Metanephros (tissue), 1 donor: ENCODE results near the gene ZNF581. TPM values are rescaled to one million over a fixed set of nuclear protein-coding genes. Genes with fewer than 3 reads are reported as not detected.

Experiments used
- total RNA-seq: library from RNA; depleted of rRNA; stranded (reverse); fragments of >200 nt; gene quantifications from one replicate; pipeline ENCODE4 v1.2.3, GENCODE V29; 2014

ZNF581 gene, protein sequence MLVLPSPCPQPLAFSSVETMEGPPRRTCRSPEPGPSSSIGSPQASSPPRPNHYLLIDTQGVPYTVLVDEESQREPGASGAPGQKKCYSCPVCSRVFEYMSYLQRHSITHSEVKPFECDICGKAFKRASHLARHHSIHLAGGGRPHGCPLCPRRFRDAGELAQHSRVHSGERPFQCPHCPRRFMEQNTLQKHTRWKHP
- total RNA-seq, result 26.9 TPM

DNA sequence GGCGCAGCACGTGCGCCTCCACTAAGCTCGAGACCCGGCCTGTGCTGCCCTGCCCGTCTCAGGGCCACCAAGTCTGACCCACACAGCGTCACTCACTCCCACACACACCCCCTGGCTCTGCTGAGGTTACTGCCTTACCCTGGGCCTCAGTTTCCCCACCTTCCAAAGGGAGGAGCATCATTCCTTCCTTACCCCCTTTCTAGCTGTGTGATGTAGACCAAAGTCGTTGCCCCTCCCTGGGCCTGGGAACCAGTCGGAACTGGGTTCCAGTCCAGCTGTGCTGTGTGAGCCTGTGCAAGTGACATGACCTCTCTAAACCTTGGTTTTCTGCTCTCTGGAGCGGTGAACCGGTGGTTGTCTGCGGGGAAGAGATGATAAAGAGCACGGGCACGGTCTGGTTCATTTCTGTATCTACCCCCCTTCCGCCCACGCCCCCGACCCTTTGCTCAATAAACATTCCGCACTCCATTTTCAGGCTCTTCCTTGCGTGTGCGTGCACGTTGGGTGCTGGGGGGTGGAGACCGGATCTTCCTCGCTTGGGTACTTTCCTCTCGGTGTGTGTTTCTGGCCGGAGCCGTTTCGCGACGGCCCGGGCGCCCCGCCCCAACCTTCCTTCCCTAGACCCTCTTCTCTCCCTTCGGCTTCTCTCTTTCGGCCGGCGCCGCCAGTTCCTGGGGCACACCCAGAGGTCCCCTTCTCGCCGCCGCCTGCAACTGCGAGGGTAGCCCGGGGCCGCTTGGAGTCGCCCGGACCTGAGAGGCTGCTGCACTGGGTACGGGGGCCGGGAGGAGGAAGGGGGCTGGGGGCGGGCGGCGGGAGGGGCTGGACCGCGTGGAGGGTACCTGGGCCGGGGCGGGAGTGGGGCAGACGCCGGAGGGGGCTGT is at the start of gene ZNF581:
ZNF581 (plus strand) TSS at position 647 of the 884 bp plus-strand sequence. CDS start 923 bp downstream, outside the sequence.

DNA sequence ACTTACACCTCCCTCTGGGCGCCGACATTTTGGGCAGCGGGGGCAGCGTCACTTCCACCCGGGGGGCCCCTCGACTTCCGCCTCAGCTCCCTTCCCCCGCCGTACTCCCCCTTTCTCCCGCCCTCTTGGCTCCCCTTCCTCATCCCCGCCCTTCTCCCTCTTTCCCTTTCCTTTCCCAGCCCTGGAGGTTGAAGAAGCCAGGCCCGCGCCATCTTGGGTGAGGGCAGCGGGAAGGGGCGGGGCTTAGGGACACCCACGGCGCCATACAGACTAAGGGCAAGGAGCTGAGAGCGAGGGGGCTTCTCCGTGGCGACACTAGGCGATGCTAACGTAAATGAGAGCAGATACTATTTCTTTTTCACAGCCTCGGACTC is 44.0 kb upstream of the ZNF581 start, which contains the start of gene FIZ1:
FIZ1 (minus strand) TSS at position 50 of the 374 bp plus-strand sequence. CDS start 1,652 bp downstream, outside the sequence.

DNA sequence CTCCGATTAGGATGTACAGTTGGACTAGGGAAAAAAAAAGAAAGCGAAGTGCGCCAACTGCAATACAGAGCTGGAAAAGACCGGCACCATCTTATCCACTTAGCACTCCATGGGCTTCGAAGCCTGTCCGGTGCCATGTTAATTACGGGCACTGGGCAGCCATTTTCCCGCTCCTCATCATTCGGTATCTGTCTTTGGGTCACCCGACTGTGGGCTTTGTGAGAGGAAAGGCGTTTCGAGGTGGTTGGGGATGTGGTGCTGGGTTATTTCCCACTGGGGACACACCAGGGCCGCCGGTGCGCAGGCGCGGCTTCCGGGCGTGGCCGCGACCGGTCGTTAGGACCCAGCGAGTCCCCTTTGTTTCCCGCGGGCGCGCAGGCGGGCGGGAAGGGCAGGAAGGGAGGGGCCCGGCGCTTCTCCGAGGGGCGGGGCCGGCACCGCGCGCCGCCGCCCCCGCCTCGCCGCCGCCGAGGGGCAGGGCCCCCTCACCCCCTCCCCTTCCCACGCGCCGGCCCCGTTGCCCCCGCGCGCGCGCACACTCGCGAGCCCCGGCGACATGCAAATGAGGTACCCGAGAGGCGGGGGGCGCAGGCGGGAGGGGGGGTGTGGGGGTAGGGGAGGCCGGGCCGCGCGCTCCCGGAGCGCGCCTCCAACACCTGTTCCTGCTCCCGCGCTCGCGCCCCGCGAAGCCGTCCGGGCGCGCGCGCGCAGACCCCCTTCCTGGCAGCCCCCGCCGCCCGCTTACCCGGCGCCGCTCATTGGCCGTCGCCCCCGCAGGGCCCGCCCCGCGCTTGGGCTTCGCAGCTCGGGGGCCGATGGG is 43.4 kb upstream of the ZNF581 start, which contains the start of gene ZNF524:
ZNF524 (plus strand) TSS at position 447 of the 820 bp plus-strand sequence. CDS start 1,825 bp downstream, outside the sequence.

DNA sequence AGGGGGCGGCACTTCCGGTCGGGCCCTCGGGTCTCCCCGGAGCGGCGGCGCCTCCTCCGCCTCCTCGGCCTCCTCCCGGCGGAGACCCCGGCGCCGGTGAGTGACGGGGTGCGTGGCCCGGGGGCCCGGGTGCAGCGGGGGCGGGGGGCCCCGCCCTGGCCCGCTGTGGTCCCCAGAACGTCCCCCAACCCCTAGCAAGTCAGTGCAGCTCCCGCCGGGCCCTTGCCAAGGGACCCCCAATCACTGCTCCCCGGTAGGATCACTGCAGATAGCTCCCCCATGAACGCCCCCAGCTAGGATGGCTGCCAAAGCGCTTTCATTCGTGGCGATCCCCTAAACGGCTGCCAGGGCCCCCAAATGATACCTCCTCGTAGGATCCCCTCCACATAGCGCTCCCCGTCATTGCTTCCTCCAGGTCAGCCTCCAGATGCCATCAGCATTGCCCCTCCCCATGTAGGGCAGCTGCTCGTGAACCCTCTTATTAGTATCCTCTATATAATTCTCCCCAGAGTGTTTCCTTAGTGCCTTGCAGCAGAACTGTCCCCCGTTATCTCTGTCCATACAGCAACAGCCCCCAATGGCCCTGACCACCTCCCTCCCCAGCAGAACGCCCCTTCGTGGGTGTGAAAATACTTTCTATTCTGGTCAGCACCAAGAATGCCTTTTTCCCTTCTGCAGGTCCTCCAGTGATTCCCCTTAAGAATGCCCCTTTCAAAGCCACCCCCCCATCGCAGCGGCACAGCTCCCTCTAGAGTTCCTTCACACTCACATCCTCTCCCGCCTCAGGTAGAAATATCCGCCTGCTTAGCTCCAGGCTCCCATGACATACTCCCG is 37.6 kb upstream of the ZNF581 start, which contains the start of gene ZNF865:
ZNF865 (plus strand) TSS at position 11 of the 834 bp plus-strand sequence. CDS start 7,972 bp downstream, outside the sequence.

DNA sequence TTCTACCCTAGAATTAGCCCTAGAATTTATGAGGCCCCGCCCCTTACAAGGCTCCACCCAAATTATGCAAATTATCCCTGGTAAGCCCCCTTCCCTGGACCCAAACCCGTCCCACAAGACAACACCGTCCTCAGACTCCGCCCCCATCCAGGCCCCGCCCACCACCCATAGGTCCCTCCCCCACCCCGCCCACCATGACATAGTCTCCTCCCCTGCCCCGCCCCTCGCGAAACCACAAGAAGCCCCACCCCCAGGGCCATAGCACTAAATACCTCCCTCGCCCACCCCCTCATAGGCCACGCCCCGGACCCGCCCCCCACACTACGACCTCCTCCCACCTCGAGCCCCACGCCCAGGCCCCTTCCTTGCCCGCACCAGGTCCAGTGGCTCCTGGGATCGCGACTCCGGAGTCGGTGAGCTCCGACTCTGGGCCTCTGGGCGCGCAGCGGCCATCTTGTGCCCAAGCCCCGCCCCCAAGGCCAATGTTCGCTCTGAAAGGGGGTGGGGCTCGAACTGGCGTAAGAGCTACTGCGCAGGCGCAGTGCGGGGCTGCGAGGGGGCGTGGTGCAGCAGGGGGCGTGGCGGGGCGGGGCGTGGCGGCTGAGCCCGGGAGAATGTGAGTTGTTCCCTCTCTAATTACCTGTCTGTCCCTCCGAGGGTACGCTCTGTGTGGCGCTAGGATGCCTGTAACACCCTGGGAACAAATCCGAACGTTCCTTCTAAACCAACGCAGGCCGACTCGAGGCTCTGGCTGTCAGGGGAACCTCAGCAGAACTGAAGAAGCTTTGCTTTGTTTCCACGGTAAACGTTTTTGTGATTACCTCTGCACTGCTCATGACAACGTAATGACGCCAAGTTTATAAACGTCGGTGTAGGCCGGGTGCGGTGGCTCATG is 19.1 kb upstream of the ZNF581 start, which contains the start of gene ZNF784:
ZNF784 (minus strand) TSS at position 458 of the 895 bp plus-strand sequence; CDS start at position 453, 5 bp downstream.

DNA sequence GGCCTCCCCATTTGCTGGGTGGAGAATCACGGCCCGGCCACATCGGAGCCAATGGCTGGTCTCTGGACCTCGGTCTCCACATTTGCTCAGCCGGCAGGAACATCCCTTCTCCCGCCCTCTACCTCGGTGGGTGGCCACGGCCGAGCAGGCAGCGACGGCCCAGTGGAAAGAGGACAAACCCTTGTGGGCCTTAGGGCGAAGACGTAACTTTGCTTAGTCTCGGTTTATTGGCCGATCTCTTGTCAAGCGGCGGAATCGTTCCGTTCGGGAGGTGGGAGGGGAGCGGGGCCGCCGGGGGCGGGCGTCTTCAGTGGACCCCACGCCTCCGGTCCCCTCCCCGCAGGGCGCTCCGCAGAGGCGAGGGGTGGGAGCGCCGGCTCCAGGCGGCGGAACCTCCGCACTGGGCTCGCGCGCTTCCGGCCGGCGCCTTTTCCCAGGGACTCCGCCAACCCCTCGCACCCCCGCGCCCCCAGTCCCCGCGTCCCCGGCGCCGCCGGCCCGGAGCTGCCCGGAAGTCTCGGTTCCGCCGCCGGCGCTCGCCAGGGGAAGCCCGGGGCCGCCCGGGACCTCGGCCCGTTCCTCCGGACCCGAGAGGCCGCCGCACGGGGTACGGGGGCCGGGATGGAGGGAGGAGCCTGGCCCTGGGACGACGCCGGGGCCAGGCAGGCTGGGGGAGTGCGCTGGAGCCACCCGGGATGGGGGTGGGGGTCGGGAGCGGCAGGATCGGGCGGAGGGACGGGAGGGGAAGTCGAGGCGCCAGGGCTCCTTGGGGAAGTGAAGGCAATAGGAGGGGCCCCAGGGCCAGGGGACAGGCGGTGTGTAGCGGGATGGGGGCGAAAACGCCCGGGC is 2.6 kb upstream of the ZNF581 start, which contains the start of gene ZNF580:
ZNF580 (plus strand) TSS at position 426 of the 849 bp plus-strand sequence. CDS start 1,507 bp downstream, outside the sequence.

DNA sequence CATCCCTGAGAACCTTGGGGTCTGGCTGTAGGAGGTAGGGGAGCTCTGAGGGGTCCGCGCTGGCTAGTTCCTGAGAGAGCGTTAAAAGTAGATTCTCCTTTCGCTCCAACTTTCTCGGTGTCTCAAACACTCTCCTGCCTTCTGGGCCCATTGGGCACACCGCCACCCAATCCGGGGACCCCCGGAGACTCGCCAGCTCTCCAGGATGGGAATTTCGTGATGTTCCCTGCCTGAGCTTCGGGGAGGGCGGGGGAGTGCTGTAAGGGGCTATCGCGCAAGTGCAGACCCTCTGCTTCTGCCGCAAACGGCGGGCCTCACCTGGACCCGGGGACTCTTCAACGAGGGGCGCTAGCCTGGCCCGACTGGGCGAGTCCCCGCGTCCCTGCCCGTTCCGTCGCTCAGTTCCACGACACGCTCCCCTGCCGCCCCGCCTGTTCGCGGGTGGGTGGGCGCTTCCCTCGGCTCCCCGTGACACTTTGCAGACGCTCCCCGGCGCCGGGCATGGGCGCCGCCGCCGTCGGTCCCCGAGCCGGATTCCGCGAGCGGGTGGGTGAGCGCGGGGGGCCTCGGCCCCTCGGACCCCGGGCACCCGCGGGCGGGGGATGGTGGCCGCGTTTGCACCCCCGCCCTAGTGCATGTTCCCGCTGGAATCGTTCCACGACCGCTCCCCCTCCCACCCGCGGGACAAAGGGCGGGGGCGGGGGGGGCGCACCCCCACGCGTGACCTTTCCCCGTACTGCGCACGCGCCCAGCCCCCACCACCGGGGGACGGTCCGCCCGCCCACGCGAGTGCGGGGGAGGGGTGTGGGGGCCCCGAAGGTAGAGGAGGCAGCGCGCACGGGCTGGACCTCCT is 4.5 kb downstream of the ZNF581 start, which contains the start of gene CCDC106:
CCDC106 (plus strand) TSS at position 481 of the 853 bp plus-strand sequence. CDS start 835 bp downstream, outside the sequence.

DNA sequence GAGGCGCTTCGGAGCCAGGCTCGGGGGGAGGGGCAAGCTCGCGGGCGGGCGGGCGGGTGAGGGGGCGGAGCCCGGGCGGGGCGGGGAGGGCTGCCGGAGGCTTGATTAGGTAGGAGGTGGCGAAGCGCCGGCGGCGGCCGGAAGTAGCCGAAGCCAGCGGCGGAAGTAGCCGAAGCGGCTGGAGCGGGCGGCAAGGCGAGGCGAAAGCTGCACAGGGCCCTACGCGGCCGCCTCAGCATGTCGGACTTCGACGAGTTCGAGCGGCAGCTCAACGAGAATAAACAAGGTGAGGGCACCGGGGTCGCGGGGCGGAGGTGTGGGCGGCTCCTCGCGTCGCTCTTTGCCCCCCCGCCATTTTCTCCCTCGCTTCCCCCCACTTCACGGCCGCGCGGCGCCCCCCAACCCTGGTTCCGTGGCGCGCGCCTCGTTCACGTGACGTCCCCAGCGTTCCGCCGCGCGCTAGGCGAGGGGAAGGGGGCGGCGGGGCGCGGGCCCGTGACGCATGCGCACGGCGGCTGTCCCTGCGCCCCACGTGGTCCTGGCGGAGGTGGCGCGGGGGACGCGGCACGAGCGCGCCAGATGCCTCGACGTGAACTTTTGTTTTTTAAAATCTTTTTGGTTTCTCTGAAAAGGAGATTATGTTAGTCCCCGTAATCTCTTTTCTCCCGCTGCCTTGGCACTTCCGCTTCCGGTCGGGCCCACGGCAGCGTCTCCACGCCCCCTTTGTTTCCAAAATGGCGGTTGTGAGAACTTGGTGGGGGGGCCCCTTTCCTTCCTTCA is 11.6 kb downstream of the ZNF581 start, which contains the start of gene U2AF2:
U2AF2 (plus strand) TSS at position 168 of the 780 bp plus-strand sequence; CDS start at position 238, 70 bp downstream.

DNA sequence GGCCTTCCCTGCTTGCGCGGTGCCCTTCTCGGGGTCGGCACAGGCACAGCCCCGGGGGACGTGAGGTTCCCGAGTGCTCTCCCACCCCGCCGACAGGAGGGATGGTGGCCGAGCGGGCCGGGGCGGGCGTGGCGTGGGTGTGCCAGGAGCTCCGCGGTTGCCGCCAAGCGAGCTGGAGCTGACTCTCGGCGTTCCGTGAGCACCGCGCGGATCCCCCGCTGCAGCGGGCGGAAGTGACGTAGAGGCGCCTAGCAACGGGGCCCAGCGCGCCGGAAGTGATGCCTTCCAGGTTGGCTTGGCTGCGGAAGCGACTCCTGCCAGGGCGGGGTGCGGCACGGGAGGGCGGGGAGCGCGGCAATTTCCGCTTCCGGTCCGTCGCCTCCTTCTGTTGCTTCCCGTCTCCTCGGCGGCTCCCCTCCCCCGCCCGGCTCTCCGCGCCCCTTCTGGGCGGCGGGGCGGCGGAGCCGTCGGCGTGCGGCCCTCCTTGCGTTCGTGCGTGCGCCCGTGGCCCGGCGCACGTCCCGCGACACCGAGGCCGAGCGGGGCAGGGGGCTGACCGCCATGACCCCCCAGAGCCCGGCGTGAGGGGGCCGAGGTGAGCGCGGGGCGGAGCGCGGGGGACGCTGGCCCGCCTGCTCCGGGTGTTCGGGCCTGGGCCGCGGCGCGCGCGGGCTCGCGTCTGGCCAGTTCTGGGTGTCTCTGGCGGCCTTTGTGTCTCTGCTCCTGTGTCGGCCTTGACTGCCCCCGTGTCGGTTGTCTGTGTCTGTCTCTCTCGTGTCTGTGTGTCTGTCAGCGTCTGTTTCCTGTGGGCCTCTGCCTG is 31.6 kb downstream of the ZNF581 start, which contains the start of gene EPN1:
EPN1 (plus strand) TSS at position 386 of the 820 bp plus-strand sequence. CDS start 3,402 bp downstream, outside the sequence.

Other genes with a start within 250 kb of the ZNF581 start
- gene UBE2S, start 235.9 kb upstream of the ZNF581 start, total RNA-seq, result 21.2 TPM
- 0.12 TPM for gene SHISA7, start 200.3 kb upstream of the ZNF581 start, total RNA-seq
- 80.6 TPM for gene ISOC2, start 182.0 kb upstream of the ZNF581 start, total RNA-seq
- not detected for gene C19orf85, start 178.9 kb upstream of the ZNF581 start, total RNA-seq
- gene ZNF628, start 167.0 kb upstream of the ZNF581 start, total RNA-seq, result 5.6 TPM
- 19.6 TPM for gene NAT14, start 158.5 kb upstream of the ZNF581 start, total RNA-seq
- 5.3 TPM for gene SSC5D, start 155.2 kb upstream of the ZNF581 start, total RNA-seq
- 0.35 TPM for gene SBK2, start 106.5 kb upstream of the ZNF581 start, total RNA-seq
- gene SBK3, start 98.1 kb upstream of the ZNF581 start, total RNA-seq, result not detected
- gene ZNF579, start 62.8 kb upstream of the ZNF581 start, total RNA-seq, result 10.0 TPM
- gene FIZ1, start 44.1 kb upstream of the ZNF581 start, total RNA-seq, result 9.2 TPM
- gene ZNF524, start 43.4 kb upstream of the ZNF581 start, total RNA-seq, result 13.3 TPM
- gene ZNF865, start 38.0 kb upstream of the ZNF581 start, total RNA-seq, result 10.3 TPM
- 14.7 TPM for gene ZNF784, start 19.1 kb upstream of the ZNF581 start, total RNA-seq
- gene ZNF580, start 2.6 kb upstream of the ZNF581 start, total RNA-seq, result 18.8 TPM
- gene CCDC106, start 4.6 kb downstream of the ZNF581 start, total RNA-seq, result 12.3 TPM
- 150 TPM for gene U2AF2, start 11.4 kb downstream of the ZNF581 start, total RNA-seq
- gene EPN1, start 31.6 kb downstream of the ZNF581 start, total RNA-seq, result 110 TPM
- not detected for gene NLRP9, start 94.8 kb downstream of the ZNF581 start, total RNA-seq
- gene RFPL4A, start 115.4 kb downstream of the ZNF581 start, total RNA-seq, result not detected
- gene RFPL4AL1, start 125.5 kb downstream of the ZNF581 start, total RNA-seq, result 0.41 TPM
- gene NLRP11, start 188.3 kb downstream of the ZNF581 start, total RNA-seq, result 0.18 TPM
- not detected for gene NLRP4, start 192.9 kb downstream of the ZNF581 start, total RNA-seq